SK-N-MC (cell line): ENCODE measurements around the gene NEDD4L.

Source experiments
- EZH2 ChIP-seq: fragments of 200-600 bp; sonication (generic); IDR thresholded peaks from one replicate; pipeline ENCODE4 v1.6.1; 2017; ENCODE audit warnings: antibody characterized with exemption
- POLR2AphosphoS5 ChIP-seq: IDR thresholded peaks from 2 replicates; pipeline ENCODE4 v1.6.1; 2012; ENCODE audit warnings: mild to moderate bottlenecking, low read depth, low read length, borderline replicate concordance

GRCh38 chr18:58106289-58107070 is 62.5 kb downstream of the NEDD4L start:
- TF ChIP-seq POLR2AphosphoS5 (no peak), EZH2 (no peak)
